H1 (cell line): ENCODE measurements around the gene NPSR1. TPM values are rescaled to one million over a fixed set of nuclear protein-coding genes. Genes with fewer than 3 reads are reported as not detected.

ENCODE experiments used
- CTCF ChIA-PET: fragments of 300-600 bp; sonication (Branson Sonifier 250); formaldehyde crosslinking; loops from one replicate; lab custom pipeline; 2021; ENCODE audit not compliant: partially characterized antibody; lab: Charles Lee
- POLR2A ChIA-PET: fragments of 300-600 bp; sonication (Branson Sonifier 250); formaldehyde crosslinking; loops from one replicate; lab custom pipeline; 2021; ENCODE audit warnings: inconsistent platforms; ENCODE audit not compliant: partially characterized antibody; lab: Charles Lee
- DNase-seq, 2 experiments: peaks; one replicate each; pipeline versions ENCODE4 v3.0.0 to v3.0.0-alpha.2; 2010 to 2022; ENCODE audit warnings: low spot score in 2 of 2, low read depth in 1 of 2, mixed read lengths in 1 of 2
- FAIRE-seq: peaks from 2 replicates; lab custom pipeline; 2011; peaks lifted over from hg19 to GRCh38; lab: Jason Lieb, UNC
- H2AFZ ChIP-seq: 2 replicates; pipeline ENCODE4 v1.8.1; 2012; ENCODE audit warnings: low read length, inconsistent platforms
- H2AK5ac ChIP-seq: 2 replicates; pipeline ENCODE4 v1.6.1; 2013; ENCODE audit warnings: low read depth, low read length
- H2BK120ac ChIP-seq: replicated peaks from 2 replicates; pipeline ENCODE3; 2013; ENCODE audit warnings: low read depth, low read length, inconsistent platforms
- H2BK12ac ChIP-seq: 2 replicates; pipeline ENCODE4 v1.6.1; 2013; ENCODE audit warnings: low read depth, low read length
- H2BK15ac ChIP-seq: 2 replicates; pipeline ENCODE4 v1.6.1; 2013; ENCODE audit warnings: low read length
- H2BK20ac ChIP-seq: 2 replicates; pipeline ENCODE4 v1.6.1; 2013; ENCODE audit warnings: low read length
- H2BK5ac ChIP-seq: 2 replicates; pipeline ENCODE4 v1.6.1; 2013; ENCODE audit warnings: low read depth, low read length
- H3K14ac ChIP-seq: 2 replicates; pipeline ENCODE4 v1.6.1; 2013; ENCODE audit warnings: inconsistent platforms; ENCODE audit not compliant: insufficient read length
- H3K18ac ChIP-seq: 2 replicates; pipeline ENCODE4 v1.6.1; 2013; ENCODE audit warnings: low read length; ENCODE audit errors: extremely low read depth
- H3K23ac ChIP-seq: 2 replicates; pipeline ENCODE4 v1.6.1; 2013; ENCODE audit warnings: inconsistent platforms; ENCODE audit not compliant: insufficient read length
- H3K23me2 ChIP-seq: 2 replicates; pipeline ENCODE4 v1.6.1; 2013; ENCODE audit warnings: low read depth, low read length
- H3K27ac ChIP-seq: 2 replicates; pipeline ENCODE4 v1.6.1; 2011; ENCODE audit warnings: low read depth, low read length, inconsistent platforms
- H3K27me3 ChIP-seq, 4 experiments: replicated peaks in 1 of 4; 1 replicate in 1 of 4; 2 replicates in 3 of 4; pipeline versions ENCODE4 v1.6.1 to v1.8.1; 2011 to 2013; ENCODE audit warnings: low read length in 3 of 4, mild to moderate bottlenecking in 3 of 4, inconsistent platforms in 2 of 4, mixed read lengths in 2 of 4, moderate library complexity in 1 of 4; ENCODE audit not compliant: control insufficient read depth in 3 of 4, insufficient read depth in 3 of 4; ENCODE audit errors: extremely low read depth in 1 of 4
- H3K36me3 ChIP-seq, 4 experiments: 2 replicates each; pipeline versions ENCODE4 v1.6.1 to v1.8.1; 2011 to 2013; ENCODE audit warnings: mild to moderate bottlenecking in 4 of 4, low read length in 3 of 4, moderate library complexity in 2 of 4, control low read depth in 1 of 4, inconsistent platforms in 1 of 4; ENCODE audit not compliant: insufficient read depth in 4 of 4, control insufficient read depth in 2 of 4
- H3K4ac ChIP-seq: replicated peaks from 2 replicates; pipeline ENCODE3; 2013; ENCODE audit warnings: low read length, low read depth, mixed read lengths, inconsistent platforms; ENCODE audit not compliant: insufficient read length
- H3K4me1 ChIP-seq, 4 experiments: replicated peaks in 1 of 4; 1 replicate in 1 of 4; 2 replicates in 3 of 4; pipeline versions ENCODE4 v1.6.1 to v1.8.1; 2011 to 2013; ENCODE audit warnings: low read length in 3 of 4, inconsistent platforms in 2 of 4, mixed read lengths in 1 of 4; ENCODE audit not compliant: insufficient read depth in 4 of 4, control insufficient read depth in 3 of 4
- H3K4me2 ChIP-seq, 2 experiments: 2 replicates each; pipeline versions ENCODE4 v1.6.1 to v1.8.1; 2011 to 2013; ENCODE audit warnings: low read depth in 2 of 2, low read length in 2 of 2, control low read depth in 1 of 2, inconsistent platforms in 1 of 2, mild to moderate bottlenecking in 1 of 2; ENCODE audit not compliant: insufficient read depth in 1 of 2
- H3K4me3 ChIP-seq, 4 experiments: fragments of 200-600, 300-600 bp in 1 of 4; sonication (generic), shearing (Covaris generic), sonication (Bioruptor Twin) in 1 of 4; 2 replicates each; pipeline versions ENCODE4 v1.5.1 to v1.8.1; 2011 to 2016; ENCODE audit warnings: low read length in 4 of 4, low read depth in 3 of 4, control low read depth in 2 of 4, inconsistent platforms in 2 of 4, mild to moderate bottlenecking in 2 of 4, mixed read lengths in 1 of 4, moderate library complexity in 1 of 4; ENCODE audit not compliant: insufficient read depth in 2 of 4; ENCODE audit errors: extremely low read depth in 1 of 4
- H3K56ac ChIP-seq: replicated peaks from 2 replicates; pipeline ENCODE3; 2013; ENCODE audit warnings: low read depth, mild to moderate bottlenecking, mixed read lengths, low read length, inconsistent platforms; ENCODE audit not compliant: insufficient read length
- H3K79me1 ChIP-seq: 2 replicates; pipeline ENCODE4 v1.6.1; 2013; ENCODE audit warnings: low read depth, low read length, control low read depth
- H3K79me2 ChIP-seq, 2 experiments: 2 replicates each; pipeline versions ENCODE4 v1.6.1 to v1.8.1; 2012 to 2013; ENCODE audit warnings: low read length in 2 of 2, mild to moderate bottlenecking in 2 of 2, inconsistent platforms in 1 of 2; ENCODE audit not compliant: insufficient read depth in 2 of 2, control insufficient read depth in 1 of 2
- H3K9ac ChIP-seq, 4 experiments: replicated peaks in 1 of 4; 1 replicate in 1 of 4; 2 replicates in 3 of 4; pipeline versions ENCODE4 v1.6.1 to v1.8.1; 2011 to 2013; ENCODE audit warnings: low read depth in 3 of 4, low read length in 3 of 4, control low read depth in 2 of 4, mild to moderate bottlenecking in 2 of 4, moderate library complexity in 2 of 4, inconsistent platforms in 1 of 4; ENCODE audit errors: extremely low read depth in 1 of 4
- H3K9me3 ChIP-seq, 2 experiments: 2 replicates each; pipeline versions ENCODE4 v1.6.1 to v1.8.1; 2012 to 2013; ENCODE audit warnings: mild to moderate bottlenecking in 2 of 2, moderate library complexity in 2 of 2, control low read depth in 1 of 2, inconsistent platforms in 1 of 2, low read depth in 1 of 2, low read length in 1 of 2, mixed read lengths in 1 of 2; ENCODE audit not compliant: insufficient read depth in 2 of 2
- H4K20me1 ChIP-seq, 2 experiments: replicated peaks in 1 of 2; 2 replicates each; pipeline versions ENCODE3 to v1.8.1; 2011 to 2013; ENCODE audit warnings: inconsistent platforms in 2 of 2, low read length in 2 of 2, mild to moderate bottlenecking in 1 of 2; ENCODE audit not compliant: insufficient read depth in 2 of 2, control insufficient read depth in 1 of 2
- H4K5ac ChIP-seq: 2 replicates; pipeline ENCODE4 v1.6.1; 2013; ENCODE audit warnings: low read length, low read depth, mixed read lengths, inconsistent platforms; ENCODE audit not compliant: insufficient read length
- H4K8ac ChIP-seq: 2 replicates; pipeline ENCODE4 v1.8.0; 2013; ENCODE audit warnings: mild to moderate bottlenecking, moderate library complexity, low read length, inconsistent platforms; ENCODE audit not compliant: insufficient read depth; ENCODE audit errors: extremely low read depth
- H4K91ac ChIP-seq: replicated peaks from 2 replicates; pipeline ENCODE3; 2013; ENCODE audit warnings: low read length, mixed read lengths, inconsistent platforms; ENCODE audit not compliant: insufficient read length
- BRCA1 ChIP-seq: IDR thresholded peaks from 2 replicates; pipeline ENCODE4 v1.6.1; 2012; ENCODE audit warnings: low read depth, low read length, improper control_type of control experiment
- CEBPB ChIP-seq: IDR thresholded peaks from 2 replicates; pipeline ENCODE4 v1.6.1; 2012; ENCODE audit warnings: low read depth, low read length
- CREB1 ChIP-seq: IDR thresholded peaks from 2 replicates; pipeline ENCODE4 v1.6.1; 2012; ENCODE audit warnings: inconsistent platforms
- JUN ChIP-seq: IDR thresholded peaks from 2 replicates; pipeline ENCODE4 v1.6.1; 2011; ENCODE audit warnings: low read depth, mild to moderate bottlenecking, improper control_type of control experiment, low read length
- KDM4A ChIP-seq: IDR thresholded peaks from one replicate; pipeline ENCODE4 v1.7.1; 2012; ENCODE audit warnings: low read depth, mild to moderate bottlenecking, moderate library complexity, low read length, inconsistent platforms; ENCODE audit not compliant: severe bottlenecking
- KDM5A ChIP-seq: fragments of 200-600 bp; IDR thresholded peaks from 2 replicates; pipeline ENCODE4 v1.7.1; 2012; ENCODE audit warnings: mild to moderate bottlenecking, low read length, inconsistent platforms, mixed read lengths
- POLR2AphosphoS5 ChIP-seq: IDR thresholded peaks from 2 replicates; pipeline ENCODE4 v1.6.1; 2011; ENCODE audit warnings: low read depth, low read length
- RBBP5 ChIP-seq: IDR thresholded peaks from 2 replicates; pipeline ENCODE4 v1.7.1; 2012; ENCODE audit warnings: low read depth, mild to moderate bottlenecking, inconsistent platforms, low read length, moderate library complexity, borderline replicate concordance
- SP4 ChIP-seq: IDR thresholded peaks from 2 replicates; pipeline ENCODE4 v1.6.1; 2012; ENCODE audit warnings: low read length, inconsistent platforms
- YY1 ChIP-seq: IDR thresholded peaks from 2 replicates; pipeline ENCODE4 v1.6.1; 2011; ENCODE audit warnings: low read depth, mild to moderate bottlenecking, low read length
- polyA plus RNA-seq, 7 experiments: library from polyadenylated mRNA; depleted of rRNA in 3 of 7; stranded (reverse) in 5 of 7; unstranded in 2 of 7; fragments of >200 nt in 5 of 7; fragments of 200-250 nt in 2 of 7; gene quantifications; 1 replicate in 5 of 7; 2 replicates in 1 of 7; 4 replicates in 1 of 7; pipeline versions ENCODE4 v1.2.1 to v1.2.3, GENCODE V29; 2011 to 2013; ENCODE audit warnings: missing spikeins in 2 of 7, mixed read lengths in 2 of 7
- total RNA-seq: library from RNA; stranded (reverse); fragmentation: NEBNext Ultra II Directional; extraction: Animal tissue kit (Norgen Biotek cat#: 25700); gene quantifications from 2 replicates; pipeline ENCODE4 v1.2.1, GENCODE V29; 2021

Gene NPSR1
- total and polyA plus RNA-seq, 2 of the 8 experiments (the other 6 are each of a cell fraction or from before 2014, with no cell fraction given), result not detected

- TF ChIP-seq BRCA1, result no peak
These were observed 61.6 kb downstream of the NPSR1 start (continued) for GRCh38 chr7:34719636-34720035.

- no peak overlapping the region for H2BK12ac ChIP-seq
- H3K23me2 ChIP-seq, result no peaks in the 10 kb centered on the region; the same call in 1 of the 2 replicates
- H3K56ac ChIP-seq, result no peak overlapping the region
- ChIA-PET CTCF (no interaction called here), POLR2A (no interaction called here)
- no peaks in the 10 kb centered on the region for H3K36me3 ChIP-seq
- H2BK20ac ChIP-seq, result no peak overlapping the region
- H3K14ac ChIP-seq, result no peak overlapping the region
- no peaks in the 10 kb centered on the region for H3K27me3 ChIP-seq
- H2BK15ac ChIP-seq, result no peak overlapping the region
- H3K27ac ChIP-seq, result no peak overlapping the region
- H2BK120ac ChIP-seq, result no peak overlapping the region
- no peak overlapping the region for H4K8ac ChIP-seq
- no peak overlapping the region for H3K18ac ChIP-seq
- no peak overlapping the region for H2AFZ ChIP-seq
- H3K79me1 ChIP-seq, result no peaks in the 10 kb centered on the region
- H4K91ac ChIP-seq, result no peak overlapping the region
- no peak overlapping the region for H3K23ac ChIP-seq
- DNase-seq, result no peak
- H3K4me2 ChIP-seq, result no peak overlapping the region
- no peaks in the 10 kb centered on the region for H4K20me1 ChIP-seq
- no peak for FAIRE-seq
- peaks cover 0 to 7% (median 0%) of the 10 kb centered on the region in 4 experiments; a peak in 2 of 7 replicates for H3K4me1 ChIP-seq
- no peak overlapping the region for H3K9ac ChIP-seq
- H2BK5ac ChIP-seq, result no peak overlapping the region
- H4K5ac ChIP-seq, result no peak overlapping the region
- no peak overlapping the region for H3K4me3 ChIP-seq
- no peak overlapping the region for H2AK5ac ChIP-seq
- H3K79me2 ChIP-seq, result no peaks in the 10 kb centered on the region
- H3K9me3 ChIP-seq, result no peaks in the 10 kb centered on the region
- no peak overlapping the region for H3K4ac ChIP-seq
- TF ChIP-seq RBBP5, result no peak
- no peak for TF ChIP-seq JUN
- TF ChIP-seq POLR2AphosphoS5, result no peak
- TF ChIP-seq CEBPB, result no peak
- no peak for TF ChIP-seq YY1
- TF ChIP-seq BRCA1, result no peak
- no peak for TF ChIP-seq KDM5A
- no peak for TF ChIP-seq SP4
- TF ChIP-seq CREB1, result no peak
- no peak for TF ChIP-seq KDM4A
These were observed 62.3 kb downstream of the NPSR1 start for GRCh38 chr7:34720289-34720688.
